ENCODE results near the gene MRPS11. TPM values are rescaled to one million over a fixed set of nuclear protein-coding genes. Genes with fewer than 3 reads are reported as not detected.

Gene MRPS11
- total RNA-seq, 1 donor from 2014 or later, result 38.1 TPM

GRCh38 chr15:88477126-88477525 lies 9.6 kb downstream of the MRPS11 start:
- TF ChIP-seq CTCF (IDR thresholded peaks at IDR 0.05), result no peak
- Mint-ChIP-seq H3K36me3 (ENCODE audit: low read depth) (peaks cover 15% of the 10 kb centered on the region), H3K9me3 (ENCODE audit: low read depth) (no peaks in the 10 kb centered on the region), H3K27ac (ENCODE audit: unreplicated experiment) (no peak overlapping the region), H3K4me3 (ENCODE audit: unreplicated experiment) (no peak overlapping the region), H3K27me3 (ENCODE audit: low read depth) (no peaks in the 10 kb centered on the region), H3K4me1 (ENCODE audit: low read depth) (no peaks in the 10 kb centered on the region)
- no peak for DNase-seq (ENCODE audit: low spot score)

- peaks cover 12% of the 10 kb centered on the region for H3K36me3 Mint-ChIP-seq (ENCODE audit: low read depth)
- H3K9me3 Mint-ChIP-seq (ENCODE audit: low read depth), result no peaks in the 10 kb centered on the region
- H3K27ac Mint-ChIP-seq (ENCODE audit: unreplicated experiment), result no peak overlapping the region
- no peak for TF ChIP-seq CTCF (IDR thresholded peaks at IDR 0.05)
- H3K4me3 Mint-ChIP-seq (ENCODE audit: unreplicated experiment), result no peak overlapping the region
- no peaks in the 10 kb centered on the region for H3K4me1 Mint-ChIP-seq (ENCODE audit: low read depth)
- no peaks in the 10 kb centered on the region for H3K27me3 Mint-ChIP-seq (ENCODE audit: low read depth)
- DNase-seq (ENCODE audit: low spot score), result no peak
Observed at GRCh38 chr15:88477904-88478303, 10.4 kb downstream of the MRPS11 start.

- no peak for DNase-seq (ENCODE audit: low spot score)
- no peaks in the 10 kb centered on the region for H3K4me1 Mint-ChIP-seq (ENCODE audit: low read depth)
- no peaks in the 10 kb centered on the region for H3K27me3 Mint-ChIP-seq (ENCODE audit: low read depth)
- H3K27ac Mint-ChIP-seq (ENCODE audit: unreplicated experiment), result no peak overlapping the region
- H3K9me3 Mint-ChIP-seq (ENCODE audit: low read depth), result no peaks in the 10 kb centered on the region
- H3K36me3 Mint-ChIP-seq (ENCODE audit: low read depth), result peaks cover 12% of the 10 kb centered on the region
- no peak for TF ChIP-seq CTCF (IDR thresholded peaks at IDR 0.05)
- H3K4me3 Mint-ChIP-seq (ENCODE audit: unreplicated experiment), result no peak overlapping the region
Observed at GRCh38 chr15:88479169-88479568, 11.7 kb downstream of the MRPS11 start.

- Mint-ChIP-seq H3K36me3 (ENCODE audit: low read depth) (peaks cover 12% of the 10 kb centered on the region), H3K9me3 (ENCODE audit: low read depth) (no peaks in the 10 kb centered on the region), H3K27me3 (ENCODE audit: low read depth) (no peaks in the 10 kb centered on the region), H3K4me3 (ENCODE audit: unreplicated experiment) (no peak overlapping the region), H3K4me1 (ENCODE audit: low read depth) (no peaks in the 10 kb centered on the region), H3K27ac (ENCODE audit: unreplicated experiment) (no peak overlapping the region)
- no peak for TF ChIP-seq CTCF (IDR thresholded peaks at IDR 0.05)
- no peak for DNase-seq (ENCODE audit: low spot score)
Observed at GRCh38 chr15:88480981-88481380, 13.5 kb downstream of the MRPS11 start.

- Mint-ChIP-seq H3K4me1 (ENCODE audit: low read depth) (no peaks in the 10 kb centered on the region), H3K4me3 (ENCODE audit: unreplicated experiment) (no peak overlapping the region), H3K27me3 (ENCODE audit: low read depth) (no peaks in the 10 kb centered on the region), H3K27ac (ENCODE audit: unreplicated experiment) (no peak overlapping the region), H3K9me3 (ENCODE audit: low read depth) (no peaks in the 10 kb centered on the region), H3K36me3 (ENCODE audit: low read depth) (peaks cover 7% of the 10 kb centered on the region)
- no peak for TF ChIP-seq CTCF (IDR thresholded peaks at IDR 0.05)
- no peak for DNase-seq (ENCODE audit: low spot score)
Observed at GRCh38 chr15:88482263-88482662, 14.8 kb downstream of the MRPS11 start.

Data from chondrocyte (in vitro differentiated cells).